ENCODE results near the gene COX7A2L. TPM values are rescaled to one million over a fixed set of nuclear protein-coding genes. Genes with fewer than 3 reads are reported as not detected.

Gene COX7A2L
- total and polyA plus RNA-seq, 9 donors = 130 to 294 (median 165) TPM

GRCh38 chr2:42324949-42325348, 36.1 kb downstream of the COX7A2L start:
- Histone ChIP-seq H3K9me3 (no peaks in the 10 kb centered on the region), H3K27me3 (no peaks in the 10 kb centered on the region), H3K4me3 (no peak overlapping the region), H3K27ac (no peak overlapping the region), H3K36me3 (no peaks in the 10 kb centered on the region), H3K4me1 (ENCODE audit: insufficient read depth) (peaks cover 5% of the 10 kb centered on the region)
- no peak for TF ChIP-seq POLR2A (IDR thresholded peaks at IDR 0.05)
- TF ChIP-seq EP300 (IDR thresholded peaks at IDR 0.05) = no peak
- TF ChIP-seq CTCF (IDR thresholded peaks at IDR 0.05) = no peak
- no peak for DNase-seq
- 92 to 97% (median 93%) methylated on average over 2 of the region's 2 CpGs for WGBS, 3 donors
- intact Hi-C loops (cut with DNase I) = loop anchor here in 1 of 4 donors (10.0 kb wide), 1 partner anchor 230 kb away; no protein-coding TSS in a partner anchor

- Histone ChIP-seq H3K9me3 (no peaks in the 10 kb centered on the region), H3K27ac (no peak overlapping the region), H3K36me3 (no peaks in the 10 kb centered on the region), H3K27me3 (no peaks in the 10 kb centered on the region), H3K4me3 (no peak overlapping the region), H3K4me1 (ENCODE audit: insufficient read depth) (no peaks in the 10 kb centered on the region)
- WGBS, 3 donors = 94 to 98% (median 96%) methylated on average over 4 of the region's 4 CpGs
- intact Hi-C loops (cut with DNase I) = loop anchor here in 1 of 4 donors (10.0 kb wide), 1 partner anchor 229 kb away; no protein-coding TSS in a partner anchor
- no peak for DNase-seq
- TF ChIP-seq EP300 (IDR thresholded peaks at IDR 0.05) = no peak
- TF ChIP-seq CTCF (IDR thresholded peaks at IDR 0.05) = no peak
- TF ChIP-seq POLR2A (IDR thresholded peaks at IDR 0.05) = no peak
Measured at GRCh38 chr2:42324244-42324643, 36.8 kb downstream of the COX7A2L start.

GRCh38 chr2:42321452-42322064, 39.5 kb downstream of the COX7A2L start:
- H3K4me1 ChIP-seq (ENCODE audit: insufficient read depth) = no peaks in the 10 kb centered on the region
- H3K36me3 ChIP-seq = no peaks in the 10 kb centered on the region
- H3K4me3 ChIP-seq = no peak overlapping the region
- intact Hi-C loops (cut with DNase I) = loop anchor here in 1 of 4 donors (10.0 kb wide), 1 partner anchor 227 kb away; no protein-coding TSS in a partner anchor
- H3K9me3 ChIP-seq = no peaks in the 10 kb centered on the region
- TF ChIP-seq EP300 (IDR thresholded peaks at IDR 0.05) (no peak), POLR2A (IDR thresholded peaks at IDR 0.05) (no peak), CTCF (IDR thresholded peaks at IDR 0.05) (no peak)
- 67 to 89% (median 82%) methylated on average over 2 of the region's 2 CpGs for WGBS, 3 donors
- H3K27me3 ChIP-seq = no peaks in the 10 kb centered on the region
- no peak overlapping the region for H3K27ac ChIP-seq
- no peak for DNase-seq

GRCh38 chr2:42319265-42319664, 41.8 kb downstream of the COX7A2L start:
- TF ChIP-seq POLR2A (IDR thresholded peaks at IDR 0.05) = no peak
- TF ChIP-seq CTCF (IDR thresholded peaks at IDR 0.05) = no peak
- TF ChIP-seq EP300 (IDR thresholded peaks at IDR 0.05) = no peak
- H3K4me1 ChIP-seq (ENCODE audit: insufficient read depth) = no peaks in the 10 kb centered on the region
- intact Hi-C loops (cut with DNase I) = loop anchor here in 1 of 4 donors (5.0 kb wide), 1 partner anchor 1168 kb away; no protein-coding TSS in a partner anchor
- H3K9me3 ChIP-seq = no peaks in the 10 kb centered on the region
- H3K36me3 ChIP-seq = no peaks in the 10 kb centered on the region
- no peak for DNase-seq
- H3K27ac ChIP-seq = no peak overlapping the region
- no peaks in the 10 kb centered on the region for H3K27me3 ChIP-seq
- no peak overlapping the region for H3K4me3 ChIP-seq
- WGBS, 3 donors = 91 to 96% (median 94%) methylated on average over 5 of the region's 5 CpGs

Measured in ovary (tissue), 9 donors.